Testis (tissue), 3 donors: ENCODE data around the gene HS3ST4. TPM values are rescaled to one million over a fixed set of nuclear protein-coding genes. Genes with fewer than 3 reads are reported as not detected.
"Not testable (repeated sequence)": the region's sequence is repeated elsewhere in the genome, so short reads cannot be mapped to it uniquely, and the experiment has no call there.

Source experiments
- DNase-seq: peaks from one replicate; pipeline ENCODE4 v3.0.0-alpha.2; 2019
- H3K27ac ChIP-seq, 2 donors: fragments of 200-600 bp; sonication (generic); one replicate each; pipeline ENCODE4 v1.5.1; 2019
- H3K27me3 ChIP-seq: fragments of 200-600 bp; sonication (generic); one replicate; pipeline ENCODE4 v1.5.1; 2019
- H3K36me3 ChIP-seq: fragments of 200-600 bp; sonication (generic); one replicate; pipeline ENCODE4 v1.5.1; 2017; ENCODE audit warnings: low read depth; ENCODE audit errors: missing control alignments
- H3K4me1 ChIP-seq: fragments of 200-600 bp; sonication (generic); one replicate; pipeline ENCODE4 v1.5.1; 2019
- H3K4me3 ChIP-seq, 2 donors: fragments of 200-600 bp; sonication (generic); one replicate each; pipeline ENCODE4 v1.5.1; 2017 to 2019
- H3K9me3 ChIP-seq: fragments of 200-600 bp; sonication (generic); one replicate; pipeline ENCODE4 v1.5.1; 2017
- CTCF ChIP-seq, 3 experiments: fragments of 450-650 bp in 2 of 3; fragments of 200-600 bp in 1 of 3; sonication (generic) in 1 of 3; IDR thresholded peaks; one replicate each; pipeline ENCODE4 v1.5.1; 2016 to 2019; ENCODE audit warnings: antibody characterized with exemption in 3 of 3, mild to moderate bottlenecking in 2 of 3, moderate library complexity in 1 of 3
- POLR2A ChIP-seq: fragments of 450-650 bp; IDR thresholded peaks from one replicate; pipeline ENCODE4 v1.6.1; 2017; ENCODE audit warnings: antibody characterized with exemption, mild to moderate bottlenecking, moderate library complexity
- WGBS, 2 donors: methylation state at CpG; one replicate each; pipeline ENCODE4 v1.1.5; 2018; 5-methylcytosine and 5-hydroxymethylcytosine counted together
- intact Hi-C: fragments of 100-400 bp; cut with DNase I; formaldehyde crosslinking; loops from one replicate; pipeline ENCODE4 v1.15.1; 2023; ENCODE audit warnings: low total_unique reads
- polyA plus RNA-seq: library from polyadenylated mRNA; stranded (reverse); fragments of 350-450 nt; fragmentation: Illumina TruSeq; extraction: RNeasy Lipid Tissue Mini Kit (QIAGEN cat#74804); gene quantifications from one replicate; pipeline ENCODE4 v1.2.3, GENCODE V29; 2014; ENCODE audit warnings: low read depth, low replicate concordance; ENCODE audit not compliant: insufficient read depth
- total RNA-seq, 2 donors: library from RNA; depleted of rRNA; stranded (reverse); fragments of >200 nt; gene quantifications; one replicate each; pipeline ENCODE4 v1.2.3, GENCODE V29; 2016

HS3ST4 gene
- total and polyA plus RNA-seq, 3 donors from 2014 or later: 0.37 to 2.7 (median 2.6) TPM

- Histone ChIP-seq H3K4me1 (no peaks in the 10 kb centered on the region), H3K4me3 (no peak overlapping the region), H3K27ac (no peak overlapping the region), H3K36me3 (no peaks in the 10 kb centered on the region), H3K9me3 (no peaks in the 10 kb centered on the region), H3K27me3 (no peaks in the 10 kb centered on the region)
- intact Hi-C loops: no loop called here
- no peak for TF ChIP-seq CTCF (IDR thresholded peaks at IDR 0.05)
- no peak for TF ChIP-seq POLR2A
- DNase-seq: no peak
- WGBS, 2 donors: 73 to 84% methylated on average over 9 of the region's 9 CpGs
Measured at GRCh38 chr16:26026709-26027450, 335.1 kb downstream of the HS3ST4 start.

- H3K4me3 ChIP-seq: no peak overlapping the region
- no peak for DNase-seq
- H3K9me3 ChIP-seq: no peaks in the 10 kb centered on the region
- no peak for TF ChIP-seq CTCF (IDR thresholded peaks at IDR 0.05)
- TF ChIP-seq POLR2A: no peak
- H3K4me1 ChIP-seq: no peaks in the 10 kb centered on the region
- WGBS, 2 donors: 60 to 80% methylated on average over 9 of the region's 9 CpGs
- intact Hi-C loops: no loop called here
- no peaks in the 10 kb centered on the region for H3K27me3 ChIP-seq
- no peak overlapping the region for H3K27ac ChIP-seq
- H3K36me3 ChIP-seq: no peaks in the 10 kb centered on the region
Measured at GRCh38 chr16:26031286-26031685, 339.5 kb downstream of the HS3ST4 start.

- H3K27ac ChIP-seq, H3K4me1 ChIP-seq, H3K36me3 ChIP-seq, DNase-seq, H3K4me3 ChIP-seq, H3K27me3 ChIP-seq, H3K9me3 ChIP-seq, intact Hi-C loops: not testable (repeated sequence)
- 91 to 92% methylated on average over 18 of the region's 18 CpGs for WGBS, 2 donors
Measured at GRCh38 chr16:26032661-26033060, 340.9 kb downstream of the HS3ST4 start.

- 81 to 85% methylated on average over 9 of the region's 9 CpGs for WGBS, 2 donors
- no peak overlapping the region for H3K27ac ChIP-seq
- H3K9me3 ChIP-seq: no peaks in the 10 kb centered on the region
- H3K36me3 ChIP-seq: no peaks in the 10 kb centered on the region
- no peak for DNase-seq
- no peaks in the 10 kb centered on the region for H3K4me1 ChIP-seq
- TF ChIP-seq CTCF (IDR thresholded peaks at IDR 0.05): no peak
- TF ChIP-seq POLR2A: no peak
- H3K4me3 ChIP-seq: no peak overlapping the region
- intact Hi-C loops: no loop called here
- H3K27me3 ChIP-seq: no peaks in the 10 kb centered on the region
Measured at GRCh38 chr16:26041952-26042668, 350.4 kb downstream of the HS3ST4 start.

GRCh38 chr16:26050472-26050871 lies 358.7 kb downstream of the HS3ST4 start:
- intact Hi-C loops: no loop called here
- TF ChIP-seq CTCF (IDR thresholded peaks at IDR 0.05) (no peak), POLR2A (no peak)
- Histone ChIP-seq H3K9me3 (no peaks in the 10 kb centered on the region), H3K36me3 (no peaks in the 10 kb centered on the region), H3K4me1 (no peaks in the 10 kb centered on the region), H3K4me3 (no peak overlapping the region), H3K27me3 (no peaks in the 10 kb centered on the region), H3K27ac (no peak overlapping the region)
- WGBS, 2 donors: 38 to 42% methylated on average over 9 of the region's 9 CpGs
- DNase-seq: no peak
